Activated T-helper 1 cell treated with anti-CD3 and anti-CD28 coated beads, Interleukin-2, amount 50 U/mL, for 16 hours (primary cell): ENCODE data around the gene ACOT11.

ENCODE experiments used
- DNase-seq, 2 donors: peaks; one replicate each; pipeline ENCODE4 v3.0.0-alpha.2; 2020; ENCODE audit warnings: low read depth in 1 of 2, low spot score in 1 of 2

Gene ACOT11

GRCh38 chr1:54585181-54586066 is 37.4 kb downstream of the ACOT11 start:
- DNase-seq: no peak

GRCh38 chr1:54588377-54588776 is 40.3 kb downstream of the ACOT11 start:
- no peak for DNase-seq

- no peak for DNase-seq
Observed at GRCh38 chr1:54591127-54591756, 43.2 kb downstream of the ACOT11 start.

GRCh38 chr1:54593571-54594160 is 45.6 kb downstream of the ACOT11 start:
- no peak for DNase-seq

GRCh38 chr1:54594463-54594862 is 46.4 kb downstream of the ACOT11 start:
- no peak for DNase-seq

GRCh38 chr1:54595956-54596498 is 48.0 kb downstream of the ACOT11 start:
- DNase-seq: no peak

- no peak for DNase-seq
Observed at GRCh38 chr1:54596756-54597155, 48.7 kb downstream of the ACOT11 start.

GRCh38 chr1:54597455-54598030 is 49.5 kb downstream of the ACOT11 start:
- no peak for DNase-seq

- no peak for DNase-seq
Observed at GRCh38 chr1:54599211-54599823, 51.3 kb downstream of the ACOT11 start.

- DNase-seq: no peak
Observed at GRCh38 chr1:54600947-54601721, 53.1 kb downstream of the ACOT11 start.

GRCh38 chr1:54601730-54602129 is 53.7 kb downstream of the ACOT11 start:
- DNase-seq: no peak

- DNase-seq: no peak
Observed at GRCh38 chr1:54602554-54602953, 54.5 kb downstream of the ACOT11 start.

GRCh38 chr1:54603241-54603640 is 55.2 kb downstream of the ACOT11 start:
- DNase-seq: no peak

- DNase-seq: no peak
Observed at GRCh38 chr1:54604051-54604450, 56.0 kb downstream of the ACOT11 start.

GRCh38 chr1:54604572-54605370 is 56.7 kb downstream of the ACOT11 start:
- no peak for DNase-seq

GRCh38 chr1:54606096-54606989 is 58.3 kb downstream of the ACOT11 start:
- no peak for DNase-seq

GRCh38 chr1:54606990-54607325 is 58.9 kb downstream of the ACOT11 start:
- DNase-seq: no peak

GRCh38 chr1:54607821-54608565 is 60.0 kb downstream of the ACOT11 start:
- no peak for DNase-seq
